ENCODE measurements around the gene TBC1D19.
"Not testable (repeated sequence)": the region's sequence is repeated elsewhere in the genome, so short reads cannot be mapped to it uniquely, and the experiment has no call there.

The TBC1D19 gene

GRCh38 chr4:26687728-26688127 is 103.8 kb downstream of the TBC1D19 start:
- DNase-seq (ENCODE audit: low read depth): no peak

GRCh38 chr4:26690506-26690905 is 106.6 kb downstream of the TBC1D19 start:
- DNase-seq (ENCODE audit: low read depth): no peak

- no peak for DNase-seq (ENCODE audit: low read depth)
Measured at GRCh38 chr4:26692014-26692726, 108.3 kb downstream of the TBC1D19 start.

GRCh38 chr4:26694131-26694530 is 110.2 kb downstream of the TBC1D19 start:
- not testable (repeated sequence) for DNase-seq (ENCODE audit: low read depth)

- no peak for DNase-seq (ENCODE audit: low read depth)
Measured at GRCh38 chr4:26700110-26700509, 116.2 kb downstream of the TBC1D19 start.

- no peak for DNase-seq (ENCODE audit: low read depth)
Measured at GRCh38 chr4:26701095-26701494, 117.2 kb downstream of the TBC1D19 start.

GRCh38 chr4:26701786-26702227 is 117.9 kb downstream of the TBC1D19 start:
- DNase-seq (ENCODE audit: low read depth): no peak

GRCh38 chr4:26707342-26707741 is 123.5 kb downstream of the TBC1D19 start:
- no peak for DNase-seq (ENCODE audit: low read depth)

GRCh38 chr4:26709246-26709645 is 125.4 kb downstream of the TBC1D19 start:
- DNase-seq (ENCODE audit: low read depth): no peak

- no peak for DNase-seq (ENCODE audit: low read depth)
Measured at GRCh38 chr4:26713563-26714151, 129.8 kb downstream of the TBC1D19 start.

- no peak for DNase-seq (ENCODE audit: low read depth)
Measured at GRCh38 chr4:26715636-26716242, 131.9 kb downstream of the TBC1D19 start.

GRCh38 chr4:26717332-26717731 is 133.4 kb downstream of the TBC1D19 start:
- DNase-seq (ENCODE audit: low read depth): no peak

- no peak for DNase-seq (ENCODE audit: low read depth)
Measured at GRCh38 chr4:26719954-26720552, 136.2 kb downstream of the TBC1D19 start.

- DNase-seq (ENCODE audit: low read depth): no peak
Measured at GRCh38 chr4:26721685-26722084, 137.8 kb downstream of the TBC1D19 start.

- DNase-seq (ENCODE audit: low read depth): no peak
Measured at GRCh38 chr4:26723216-26723615, 139.3 kb downstream of the TBC1D19 start.

GRCh38 chr4:26724534-26724933 is 140.7 kb downstream of the TBC1D19 start:
- DNase-seq (ENCODE audit: low read depth): no peak

GRCh38 chr4:26726655-26727387 is 142.9 kb downstream of the TBC1D19 start:
- DNase-seq (ENCODE audit: low read depth): no peak

GRCh38 chr4:26727844-26728243 is 144.0 kb downstream of the TBC1D19 start:
- DNase-seq (ENCODE audit: low read depth): no peak

- DNase-seq (ENCODE audit: low read depth): no peak
Measured at GRCh38 chr4:26729027-26729426, 145.1 kb downstream of the TBC1D19 start.

- no peak for DNase-seq (ENCODE audit: low read depth)
Measured at GRCh38 chr4:26729547-26729946, 145.7 kb downstream of the TBC1D19 start.

GRCh38 chr4:26731351-26732035 is 147.6 kb downstream of the TBC1D19 start:
- no peak for DNase-seq (ENCODE audit: low read depth)

GRCh38 chr4:26732356-26732755 is 148.5 kb downstream of the TBC1D19 start:
- DNase-seq (ENCODE audit: low read depth): no peak

Data from stimulated activated CD8-positive, alpha-beta memory T cell treated with anti-CD3 and anti-CD28 coated beads, Interleukin-12 subunit alpha, Interleukin-12 subunit beta, amount 100 ng/mL, for 1 hour (primary cell).